Parathyroid adenoma (tissue), 2 donors: ENCODE data around the gene NOL4L.

Experiments
- H2AFZ ChIP-seq: fragments of 300-600 bp; sonication (generic); one replicate; pipeline ENCODE4 v1.7.0; 2017; ENCODE audit warnings: antibody characterized with exemption, mild to moderate bottlenecking
- H3K27ac ChIP-seq: fragments of 300-600 bp; sonication (generic); one replicate; pipeline ENCODE4 v1.7.0; 2017
- H3K27me3 ChIP-seq: fragments of 300-600 bp; sonication (generic); one replicate; pipeline ENCODE4 v1.7.0; 2017; ENCODE audit warnings: low read length; ENCODE audit not compliant: control insufficient read depth, insufficient read depth
- H3K36me3 ChIP-seq: fragments of 300-600 bp; sonication (generic); one replicate; pipeline ENCODE4 v1.7.0; 2017; ENCODE audit warnings: low read length; ENCODE audit not compliant: control insufficient read depth, insufficient read depth
- H3K4me1 ChIP-seq: fragments of 300-600 bp; sonication (generic); one replicate; pipeline ENCODE4 v1.7.0; 2017; ENCODE audit warnings: control low read depth
- H3K4me2 ChIP-seq: fragments of 300-600 bp; sonication (generic); one replicate; pipeline ENCODE4 v1.7.0; 2017; ENCODE audit warnings: low read length
- H3K4me3 ChIP-seq: fragments of 300-600 bp; sonication (generic); one replicate; pipeline ENCODE4 v1.7.0; 2017; ENCODE audit warnings: low read depth, low read length
- H3K79me2 ChIP-seq: fragments of 300-600 bp; sonication (generic); one replicate; pipeline ENCODE4 v1.7.0; 2017; ENCODE audit warnings: control low read depth
- H3K9ac ChIP-seq: fragments of 300-600 bp; sonication (generic); one replicate; pipeline ENCODE4 v1.7.0; 2017; ENCODE audit warnings: mild to moderate bottlenecking
- H3K9me3 ChIP-seq: fragments of 300-600 bp; sonication (generic); one replicate; pipeline ENCODE4 v1.7.0; 2017; ENCODE audit warnings: low read length; ENCODE audit not compliant: control insufficient read depth
- CTCF ChIP-seq: fragments of 300-600 bp; sonication (generic); IDR thresholded peaks from one replicate; pipeline ENCODE4 v1.7.0; 2017; ENCODE audit warnings: antibody characterized with exemption, mild to moderate bottlenecking
- donor health status: primary hyperparathyroidism.

The NOL4L gene

GRCh38 chr20:32629813-32630212, 44.7 kb upstream of the NOL4L start:
- no peak for TF ChIP-seq CTCF
- H3K79me2 ChIP-seq = no peaks in the 10 kb centered on the region
- H3K4me3 ChIP-seq = no peak overlapping the region
- peaks cover 9% of the 10 kb centered on the region for H3K4me1 ChIP-seq
- no peaks in the 10 kb centered on the region for H3K9me3 ChIP-seq
- no peak overlapping the region for H3K27ac ChIP-seq
- H3K27me3 ChIP-seq = no peaks in the 10 kb centered on the region
- no peaks in the 10 kb centered on the region for H3K36me3 ChIP-seq
- H2AFZ ChIP-seq = no peak overlapping the region
- no peak overlapping the region for H3K9ac ChIP-seq
- no peak overlapping the region for H3K4me2 ChIP-seq

- Histone ChIP-seq H3K9ac (no peak overlapping the region), H3K79me2 (no peaks in the 10 kb centered on the region), H3K4me2 (no peak overlapping the region), H3K9me3 (no peaks in the 10 kb centered on the region), H2AFZ (no peak overlapping the region), H3K4me1 (peaks cover 9% of the 10 kb centered on the region), H3K4me3 (no peak overlapping the region), H3K36me3 (no peaks in the 10 kb centered on the region), H3K27ac (no peak overlapping the region), H3K27me3 (no peaks in the 10 kb centered on the region)
- no peak for TF ChIP-seq CTCF
Observed at GRCh38 chr20:32628960-32629530, 43.9 kb upstream of the NOL4L start.

DNA sequence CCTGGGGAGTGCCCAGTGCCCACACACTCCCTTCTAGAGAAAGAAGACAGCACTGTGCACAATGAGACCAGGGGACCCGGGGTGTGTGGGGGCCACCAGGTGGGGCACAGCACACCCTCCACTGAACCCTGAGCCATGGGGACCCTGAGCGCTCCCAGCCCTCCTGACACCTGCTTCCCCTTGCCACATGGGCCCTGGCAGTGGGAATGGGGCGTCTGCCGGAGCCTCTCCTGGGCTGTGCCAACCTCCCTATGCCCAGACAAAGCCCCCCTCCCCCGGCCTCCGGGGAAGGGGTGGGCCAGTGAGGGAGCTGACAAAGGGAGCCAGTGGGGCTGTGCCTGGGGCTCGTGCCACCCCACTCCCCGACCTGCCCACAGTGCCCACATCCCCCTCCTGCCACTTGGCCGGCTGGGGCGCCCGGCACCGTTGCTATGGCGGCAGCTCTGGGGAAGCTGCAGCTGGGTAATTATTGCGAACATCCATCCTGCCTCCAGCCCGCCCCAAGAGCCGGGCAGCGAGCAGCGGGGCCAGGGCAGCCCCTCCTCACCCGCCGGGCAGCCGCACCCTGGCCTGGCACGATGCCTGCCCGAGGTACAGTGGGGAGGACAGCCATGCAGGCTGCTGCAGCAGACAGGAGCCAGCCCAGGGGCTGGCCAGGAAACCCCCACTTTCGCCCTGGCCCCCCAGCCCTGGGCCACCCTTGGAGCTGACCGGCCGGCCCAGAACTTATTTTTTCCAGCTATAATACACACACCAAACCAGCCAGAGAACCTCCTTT, 41.9 kb upstream of the NOL4L start:
- Histone ChIP-seq H3K4me2 (peak overlapping the region; percentile 30), H2AFZ (peak overlapping the region; percentile 88), H3K4me1 (peaks cover 9% of the 10 kb centered on the region), H3K79me2 (no peaks in the 10 kb centered on the region), H3K27me3 (no peaks in the 10 kb centered on the region), H3K9me3 (no peaks in the 10 kb centered on the region), H3K4me3 (no peak overlapping the region), H3K36me3 (no peaks in the 10 kb centered on the region), H3K27ac (no peak overlapping the region), H3K9ac (no peak overlapping the region)
- no peak for TF ChIP-seq CTCF

GRCh38 chr20:32626407-32626806, 41.3 kb upstream of the NOL4L start:
- Histone ChIP-seq H2AFZ (no peak overlapping the region), H3K27me3 (no peaks in the 10 kb centered on the region), H3K9me3 (no peaks in the 10 kb centered on the region), H3K4me2 (no peak overlapping the region), H3K79me2 (no peaks in the 10 kb centered on the region), H3K27ac (no peak overlapping the region), H3K36me3 (no peaks in the 10 kb centered on the region), H3K9ac (no peak overlapping the region), H3K4me1 (peaks cover 9% of the 10 kb centered on the region), H3K4me3 (no peak overlapping the region)
- TF ChIP-seq CTCF = no peak

DNA sequence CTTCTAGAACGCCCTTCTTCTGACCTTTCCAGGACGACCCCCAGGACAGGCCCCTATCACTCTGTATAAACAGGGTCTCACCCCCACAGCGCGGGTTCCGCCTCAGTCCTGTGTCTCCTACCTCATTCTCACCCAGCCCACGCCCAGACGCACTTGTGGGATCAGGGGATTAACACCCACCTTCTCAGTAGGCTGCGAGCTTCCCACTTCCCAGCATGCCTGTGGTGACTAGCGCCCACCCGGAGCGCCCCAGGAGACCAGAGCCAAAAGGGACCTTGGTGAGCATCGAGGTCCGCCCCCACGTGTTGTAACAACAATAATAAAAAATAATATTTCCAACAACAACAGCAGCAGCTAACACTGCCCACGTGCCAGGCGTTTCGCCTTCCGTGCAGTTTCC, 40.9 kb upstream of the NOL4L start:
- Histone ChIP-seq H3K4me1 (peaks cover 9% of the 10 kb centered on the region), H3K9ac (no peak overlapping the region), H3K4me3 (no peak overlapping the region), H3K79me2 (no peaks in the 10 kb centered on the region), H3K36me3 (no peaks in the 10 kb centered on the region), H3K9me3 (no peaks in the 10 kb centered on the region), H3K27me3 (no peaks in the 10 kb centered on the region), H3K4me2 (no peak overlapping the region), H3K27ac (no peak overlapping the region), H2AFZ (no peak overlapping the region)
- no peak for TF ChIP-seq CTCF
